ENCODE results near the gene SCML2.
"Not testable (repeated sequence)": the region's sequence is repeated elsewhere in the genome, so short reads cannot be mapped to it uniquely, and the experiment has no call there.

The SCML2 gene

DNA sequence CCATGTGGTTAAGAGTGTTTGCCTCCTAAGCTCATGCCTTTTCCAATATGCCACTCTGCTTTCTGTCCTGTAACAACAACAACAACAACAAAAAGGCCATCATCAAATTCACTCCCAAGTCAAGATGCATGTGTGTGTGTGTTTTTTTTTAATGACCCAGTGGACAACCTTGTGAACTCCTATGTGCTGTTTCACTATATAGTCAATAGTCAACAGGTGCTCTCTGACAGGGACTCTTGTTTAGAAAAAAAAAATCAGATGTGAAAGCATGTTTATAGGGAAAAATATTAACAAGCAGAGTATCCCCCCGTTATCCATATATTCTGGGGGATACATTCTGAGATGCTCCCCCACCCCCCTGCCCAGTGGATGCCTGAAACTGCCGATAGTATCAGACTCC is 83.2 kb downstream of the SCML2 start:
- DNase-seq, result no peak

DNA sequence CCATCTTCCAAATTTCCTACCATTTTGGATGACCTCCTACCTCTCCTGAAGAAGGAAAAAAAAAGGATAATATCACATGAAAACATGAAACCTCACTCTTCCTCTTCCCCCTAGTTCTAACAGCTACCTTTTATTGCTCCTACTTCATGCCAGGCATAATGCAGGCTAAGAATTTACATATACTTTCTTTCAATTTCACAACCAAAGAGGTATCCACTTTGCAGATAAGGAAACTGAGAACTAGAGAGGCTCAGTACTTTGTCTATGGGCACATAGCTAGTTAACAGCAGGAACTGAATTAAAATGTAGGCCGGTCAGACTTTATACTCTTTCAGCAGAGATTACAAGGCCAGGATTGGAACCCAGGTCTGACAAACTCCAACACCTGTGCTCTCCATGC is 99.4 kb downstream of the SCML2 start:
- DNase-seq, result no peak

DNA sequence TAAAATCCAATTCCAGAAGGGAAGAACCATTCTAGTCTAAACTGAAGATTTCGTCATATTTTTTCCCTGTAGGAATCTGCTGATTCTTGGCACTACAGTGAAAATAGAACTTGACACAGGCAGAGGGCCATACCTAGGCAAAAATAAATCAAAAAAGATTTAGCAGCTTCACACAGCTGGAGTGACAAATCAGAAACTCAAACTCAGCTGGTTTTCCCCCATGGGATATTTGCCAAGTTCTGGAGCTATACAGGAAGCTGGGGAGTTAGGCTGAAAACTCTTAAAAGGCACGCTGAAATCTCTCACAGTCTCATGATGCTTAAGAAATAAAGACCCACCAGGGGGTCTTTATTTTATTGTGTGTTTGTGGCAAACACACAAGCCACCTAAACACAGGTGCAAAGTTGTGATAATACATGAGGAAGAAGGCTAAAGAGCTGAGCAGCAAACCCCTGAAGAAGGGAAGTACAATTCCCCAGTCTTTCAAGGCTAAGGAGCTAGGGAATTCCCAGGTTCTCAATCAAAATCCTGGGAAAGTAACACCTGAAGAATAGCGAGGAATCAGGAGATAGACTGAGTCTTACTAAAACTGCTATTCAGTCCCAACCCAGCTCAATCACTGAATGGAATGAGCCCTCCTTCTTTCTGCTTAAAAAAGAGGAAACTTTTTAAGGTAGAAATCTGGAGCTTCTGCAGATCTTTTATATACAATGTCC is 101.7 kb downstream of the SCML2 start:
- DNase-seq, result no peak

DNA sequence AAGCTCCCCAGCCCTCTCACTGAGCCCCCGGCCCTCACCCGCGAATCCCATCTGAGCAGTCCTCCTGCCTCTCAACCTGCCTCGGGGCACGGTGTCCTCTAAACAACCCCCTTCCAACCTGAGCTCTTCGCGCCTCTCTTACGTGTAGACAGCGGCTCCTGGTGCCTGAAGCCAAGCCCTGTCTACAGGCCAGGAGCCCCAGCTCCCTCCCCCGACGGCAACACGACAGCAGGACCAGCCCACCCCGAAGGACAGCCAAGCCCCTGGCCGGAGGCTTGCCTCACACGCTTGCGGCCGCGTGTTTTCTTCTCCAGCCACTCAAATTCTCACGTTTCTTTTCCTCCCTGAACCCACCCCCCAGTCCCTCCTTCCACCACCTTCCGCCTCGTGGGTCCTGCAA is 124.8 kb downstream of the SCML2 start:
- not testable (repeated sequence) for DNase-seq

DNA sequence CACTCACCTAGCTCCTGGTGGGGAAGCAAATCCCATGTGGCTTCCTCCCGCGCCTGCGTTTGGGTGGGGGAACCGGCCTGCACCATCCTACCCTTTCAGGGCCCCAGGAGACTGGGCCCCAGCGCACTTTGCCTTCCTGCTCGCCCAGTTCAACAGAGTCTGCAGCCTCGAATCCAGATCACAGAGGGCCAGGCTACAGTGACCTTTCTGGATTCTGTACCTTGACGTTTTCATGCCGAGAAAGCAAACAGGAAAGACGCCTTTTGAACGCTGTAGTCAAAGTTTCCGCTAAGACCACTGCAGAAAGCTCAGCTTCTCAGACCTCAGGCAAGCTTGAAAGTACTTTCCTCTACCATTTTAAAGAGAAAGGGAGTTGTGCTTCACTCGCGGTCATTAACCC is 126.4 kb downstream of the SCML2 start:
- no peak for DNase-seq

DNA sequence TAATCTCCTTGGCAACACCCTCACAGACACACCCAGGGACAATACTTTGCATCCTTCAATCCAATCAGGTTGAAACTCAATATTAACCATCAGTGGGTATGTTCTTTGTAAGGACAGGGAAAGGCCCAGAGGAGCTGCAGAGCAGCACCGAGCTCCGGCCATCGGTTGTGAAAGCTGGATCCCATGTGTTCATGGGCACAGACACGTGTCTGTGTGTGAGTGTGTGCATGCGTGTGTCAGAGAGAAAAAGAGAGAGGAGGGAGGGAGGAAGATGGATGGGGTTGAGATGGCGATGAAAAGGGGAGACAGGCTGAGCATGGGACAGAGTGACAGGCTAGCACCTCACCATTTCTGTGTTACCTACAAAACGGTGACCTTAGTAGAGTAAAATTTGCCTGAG is 127.0 kb downstream of the SCML2 start:
- no peak for DNase-seq

DNA sequence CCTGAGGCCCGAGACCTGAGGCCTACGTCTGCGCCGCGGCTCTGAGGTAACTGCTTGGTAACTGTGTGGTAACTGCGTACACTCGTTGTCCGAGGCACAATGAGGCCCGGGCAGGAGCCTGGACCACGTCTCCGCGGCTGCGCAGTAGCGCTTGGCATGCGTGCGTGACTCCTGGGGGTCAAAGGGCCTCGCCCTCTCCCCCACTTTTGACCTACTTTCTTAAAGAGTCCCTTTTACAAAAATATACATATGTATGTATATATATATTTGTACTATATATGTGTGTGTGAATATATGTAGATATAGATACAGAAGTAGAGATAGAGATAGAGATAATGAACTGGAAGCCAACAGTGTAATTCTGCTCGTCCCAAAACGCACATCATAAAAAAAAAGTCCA is 133.7 kb downstream of the SCML2 start, which contains the start of gene BEND2:
Gene BEND2 (minus strand): TSS at position 101 of the 400 bp plus-strand sequence. CDS start 136 bp downstream, outside the sequence.
- DNase-seq, result no peak

DNA sequence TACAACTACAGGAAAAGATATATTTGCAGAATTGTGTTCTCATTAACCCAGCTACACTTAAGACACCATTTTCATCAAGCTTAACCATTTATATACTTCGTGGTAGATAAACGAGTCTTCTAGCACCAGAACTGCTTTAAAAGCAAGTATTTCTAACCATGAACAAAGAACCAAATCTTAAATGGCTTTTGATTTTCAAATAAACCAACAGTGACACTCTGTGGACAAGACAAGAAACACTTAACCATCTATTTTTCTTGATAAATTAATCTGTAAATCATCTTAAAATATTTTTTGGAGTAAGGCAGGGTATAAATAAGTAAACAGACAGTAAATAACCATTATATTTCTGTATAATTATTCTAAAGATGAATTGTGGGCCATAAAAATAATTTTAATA is 144.0 kb downstream of the SCML2 start:
- DNase-seq, result no peak

DNA sequence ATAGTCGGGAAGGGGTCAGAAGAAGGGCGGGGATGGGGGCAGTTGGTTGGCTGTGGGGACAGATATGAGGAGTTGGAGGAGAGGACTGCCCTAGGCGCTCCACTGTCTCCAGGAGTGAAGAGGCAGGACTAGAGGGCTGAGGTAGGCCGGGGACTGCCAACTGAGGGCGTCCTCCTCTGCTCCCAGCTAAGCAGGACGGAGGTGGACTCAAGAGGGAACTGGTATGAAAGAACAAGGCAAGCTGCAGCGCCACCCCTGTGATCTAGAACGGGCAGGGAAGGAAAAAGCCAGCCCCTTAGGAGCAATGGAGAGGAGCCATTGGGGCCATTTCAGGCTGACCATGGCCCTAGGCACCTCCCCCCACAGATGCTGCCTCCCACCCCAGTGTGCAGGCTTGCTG is 147.8 kb downstream of the SCML2 start:
- no peak for DNase-seq

DNA sequence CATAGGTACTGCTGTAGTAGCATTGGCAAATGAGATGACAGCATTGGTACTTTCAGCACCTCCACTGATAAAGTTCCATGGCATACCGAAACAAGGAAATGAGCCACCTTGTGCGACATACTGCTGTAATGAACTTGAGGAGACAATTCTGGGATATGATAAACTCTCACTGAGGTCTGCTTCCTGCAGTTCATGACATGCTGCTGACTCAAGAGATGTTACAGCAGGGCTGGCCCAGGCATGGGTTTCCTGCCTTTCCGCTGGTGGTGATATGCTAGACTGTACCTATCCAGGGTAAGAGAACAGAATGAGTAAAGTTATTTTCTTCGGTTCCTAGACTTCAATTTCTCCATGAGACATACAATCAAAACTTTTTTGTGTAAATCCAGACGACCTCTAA is 150.9 kb downstream of the SCML2 start:
- DNase-seq, result no peak

DNA sequence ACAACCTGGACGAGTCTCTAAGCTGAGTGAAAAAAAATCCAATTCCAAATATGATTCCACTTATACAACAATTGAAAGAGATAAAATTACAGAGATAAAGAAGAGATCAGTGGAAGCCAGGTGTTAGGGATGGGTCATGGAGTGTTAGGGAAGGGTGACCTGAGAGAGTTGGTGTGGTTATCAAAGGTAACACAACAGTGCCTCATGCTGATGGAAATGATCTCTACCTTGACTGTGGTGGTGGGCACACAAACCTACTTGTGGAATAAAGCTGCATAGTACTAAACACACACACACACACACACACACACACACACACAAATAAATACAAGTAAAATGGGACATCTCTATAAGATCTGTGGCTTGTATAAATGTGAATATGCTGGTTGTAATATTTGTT is 159.8 kb downstream of the SCML2 start:
- no peak for DNase-seq
